Naive thymus-derived CD4-positive, alpha-beta T cell (primary cell): ENCODE data around the gene NRL. TPM values are rescaled to one million over a fixed set of nuclear protein-coding genes. Genes with fewer than 3 reads are reported as not detected.

ENCODE experiments used
- ATAC-seq: fragments of 150-1000 bp; cut with Tn5 transposase; 2 replicates; pipeline ENCODE4 v1.10.0; 2021; ENCODE audit warnings: mild to moderate bottlenecking, moderate library complexity
- CTCF ChIA-PET: fragments of 350-600 bp; sonication (Branson Sonifier 250); formaldehyde crosslinking; loops from one replicate; lab custom pipeline; 2021; ENCODE audit warnings: antibody characterized with exemption; lab: Charles Lee
- POLR2A ChIA-PET: fragments of 350-600 bp; sonication (Branson Sonifier 250); formaldehyde crosslinking; loops from one replicate; lab custom pipeline; 2021; ENCODE audit warnings: antibody characterized with exemption, inconsistent platforms; lab: Charles Lee
- DNase-seq, 9 donors: peaks; one replicate each; pipeline versions ENCODE4 v3.0.0 to v3.0.0-alpha.2; 2020 to 2022; ENCODE audit warnings: mixed read lengths in 1 of 9
- H3K27ac ChIP-seq: one replicate; pipeline ENCODE4 v1.7.0; 2013; ENCODE audit warnings: mild to moderate bottlenecking, low read depth, low read length, moderate library complexity
- H3K27me3 ChIP-seq, 2 donors: one replicate each; pipeline ENCODE4 v1.7.0; 2013; ENCODE audit warnings: low read length in 2 of 2, mild to moderate bottlenecking in 2 of 2, moderate library complexity in 2 of 2; ENCODE audit not compliant: control insufficient read depth in 2 of 2, insufficient read depth in 2 of 2
- H3K36me3 ChIP-seq, 3 experiments: 1 replicate in 2 of 3; 2 replicates in 1 of 3; pipeline ENCODE4 v1.7.0; 2013; ENCODE audit warnings: low read length in 3 of 3, mild to moderate bottlenecking in 3 of 3, moderate library complexity in 1 of 3; ENCODE audit not compliant: insufficient read depth in 3 of 3, control insufficient read depth in 2 of 3
- H3K4me1 ChIP-seq, 2 donors: one replicate each; pipeline ENCODE4 v1.7.0; 2013; ENCODE audit warnings: low read length in 2 of 2, mild to moderate bottlenecking in 2 of 2, moderate library complexity in 1 of 2; ENCODE audit not compliant: control insufficient read depth in 2 of 2, insufficient read depth in 2 of 2
- H3K4me3 ChIP-seq: 2 replicates; pipeline ENCODE4 v1.7.0; 2013; ENCODE audit warnings: mild to moderate bottlenecking, low read length
- H3K9me3 ChIP-seq, 3 experiments: 1 replicate in 2 of 3; 2 replicates in 1 of 3; pipeline ENCODE4 v1.7.0; 2013; ENCODE audit warnings: low read length in 3 of 3; ENCODE audit not compliant: control insufficient read depth in 2 of 3
- H3K27ac Mint-ChIP-seq, 9 donors: one replicate each; pipeline ENCODE4 v1.8.0; 2020 to 2022; ENCODE audit warnings: mixed read lengths in 9 of 9, mild to moderate bottlenecking in 8 of 9, moderate library complexity in 5 of 9, inconsistent platforms in 2 of 9
- H3K27me3 Mint-ChIP-seq, 5 donors: one replicate each; pipeline ENCODE4 v1.8.0; 2021 to 2022; ENCODE audit warnings: mixed read lengths in 5 of 5, mild to moderate bottlenecking in 1 of 5
- H3K36me3 Mint-ChIP-seq, 5 donors: one replicate each; pipeline ENCODE4 v1.8.0; 2020 to 2022; ENCODE audit warnings: mixed read lengths in 5 of 5, mild to moderate bottlenecking in 3 of 5, inconsistent platforms in 1 of 5
- H3K4me1 Mint-ChIP-seq, 7 donors: one replicate each; pipeline ENCODE4 v1.8.0; 2020 to 2022; ENCODE audit warnings: mixed read lengths in 7 of 7, mild to moderate bottlenecking in 3 of 7, inconsistent platforms in 1 of 7
- H3K4me3 Mint-ChIP-seq, 10 donors: one replicate each; pipeline ENCODE4 v1.8.0; 2020 to 2022; ENCODE audit warnings: mild to moderate bottlenecking in 10 of 10, mixed read lengths in 10 of 10, moderate library complexity in 6 of 10, inconsistent platforms in 2 of 10
- H3K9me3 Mint-ChIP-seq, 11 donors: one replicate each; pipeline ENCODE4 v1.8.0; 2020 to 2022; ENCODE audit warnings: mixed read lengths in 11 of 11, mild to moderate bottlenecking in 4 of 11, inconsistent platforms in 1 of 11, moderate library complexity in 1 of 11
- intact Hi-C, 2 donors: fragments of 100-400 bp; cut with micrococcal nuclease; formaldehyde crosslinking; loops; one replicate each; pipeline ENCODE4 v1.15.1; 2023
- polyA plus RNA-seq, 2 donors: library from polyadenylated mRNA; unstranded; fragments of 300-500 nt; fragmentation: Illumina TruSeq; gene quantifications; one replicate each; pipeline ENCODE4 v1.2.3, GENCODE V29; 2021
- total RNA-seq, 6 experiments: library from RNA in 5 of 6; stranded (reverse) in 5 of 6; gene quantifications; 1 replicate in 5 of 6; 2 replicates in 1 of 6; pipeline ENCODE4 v1.2.3 and lab custom pipeline; 2021 to 2026

NRL gene
- total and polyA plus RNA-seq, 7 experiments from 2014 or later, result 2.1 to 4.5 (median 3.7) TPM

- CTCF ChIA-PET, result interaction anchor here (0.7 kb wide), 2 partner anchors 9 to 150 kb away, joined by 3 read pairs; no protein-coding TSS in a partner anchor
- no peak overlapping the region for H3K4me3 ChIP-seq
- POLR2A ChIA-PET, result no interaction called here
- ATAC-seq (no peak), DNase-seq (no peak)
- H3K27ac ChIP-seq, result no peak overlapping the region
- Mint-ChIP-seq H3K9me3 (peaks cover 0 to 4% (median 0%) of the 10 kb centered on the region in 11 donors), H3K27ac (peak overlapping the region in 1 of 9 donors; percentile 15), H3K4me1 (peaks cover 12 to 27% (median 22%) of the 10 kb centered on the region in 7 donors), H3K4me3 (no peak overlapping the region), H3K27me3 (no peaks in the 10 kb centered on the region), H3K36me3 (peaks cover 0 to 7% (median 4%) of the 10 kb centered on the region in 5 donors)
- H3K4me1 ChIP-seq, result peaks cover 0 to 18% of the 10 kb centered on the region in 2 donors
- H3K36me3 ChIP-seq, result peaks cover 0 to 2% (median 0%) of the 10 kb centered on the region in 3 experiments
- H3K27me3 ChIP-seq, result no peaks in the 10 kb centered on the region
- H3K9me3 ChIP-seq, result no peaks in the 10 kb centered on the region
- intact Hi-C loops, result no loop called here
These were observed 14.8 kb upstream of the NRL start for GRCh38 chr14:24129410-24129998.

GRCh38 chr14:24127673-24128072 is 12.9 kb upstream of the NRL start:
- Histone ChIP-seq H3K4me1 (peaks cover 0 to 12% of the 10 kb centered on the region in 2 donors), H3K9me3 (no peaks in the 10 kb centered on the region), H3K36me3 (peaks cover 0 to 20% (median 11%) of the 10 kb centered on the region in 3 experiments), H3K27me3 (no peaks in the 10 kb centered on the region), H3K27ac (no peak overlapping the region), H3K4me3 (no peak overlapping the region)
- ATAC-seq, result no peak
- Mint-ChIP-seq H3K9me3 (peaks cover 0 to 4% (median 0%) of the 10 kb centered on the region in 11 donors), H3K27me3 (no peaks in the 10 kb centered on the region), H3K4me1 (peaks cover 9 to 21% (median 16%) of the 10 kb centered on the region in 7 donors), H3K36me3 (peaks cover 0 to 18% (median 7%) of the 10 kb centered on the region in 5 donors), H3K4me3 (no peak overlapping the region), H3K27ac (peak overlapping the region in 3 of 9 donors; percentile 15 to 36 (median 21))
- DNase-seq, result no peak
- POLR2A ChIA-PET, result interaction anchor here (15.5 kb wide), 1 partner anchor 8 kb away, joined by 298 read pairs; the partner anchor contains the start of genes EMC9, FITM1 and PSME1
- intact Hi-C loops, result loop anchor here in 1 of 2 donors (1.0 kb wide), 1 partner anchor 9 kb away; the partner anchor contains the start of gene PSME1
- CTCF ChIA-PET, result interaction anchor here (0.7 kb wide), 1 partner anchor 19 kb away, joined by 3 read pairs; no protein-coding TSS in a partner anchor

GRCh38 chr14:24126939-24127338 is 12.2 kb upstream of the NRL start:
- intact Hi-C loops, result loop anchor here in 1 of 2 donors (1.0 kb wide), 1 partner anchor 9 kb away; the partner anchor contains the start of gene PSME1
- ChIA-PET POLR2A (interaction anchor here (0.6 to 15.5 kb wide), 4 partner anchors 9 to 28 kb away, joined by 3 to 298 read pairs (median 3); partner anchors contain the start of genes DCAF11, EMC9, FITM1 and NRL), CTCF (no interaction called here)
- H3K27me3 ChIP-seq, result no peaks in the 10 kb centered on the region
- no peak overlapping the region for H3K27ac ChIP-seq
- no peak overlapping the region for H3K4me3 Mint-ChIP-seq
- no peak for ATAC-seq
- H3K36me3 Mint-ChIP-seq, result peaks cover 0 to 21% (median 10%) of the 10 kb centered on the region in 5 donors
- peak overlapping the region in 2 of 9 donors; percentile 21 to 36 for H3K27ac Mint-ChIP-seq
- peaks cover 4 to 14% (median 9%) of the 10 kb centered on the region in 7 donors for H3K4me1 Mint-ChIP-seq
- DNase-seq, result no peak
- no peaks in the 10 kb centered on the region for H3K27me3 Mint-ChIP-seq
- H3K36me3 ChIP-seq, result peaks cover 0 to 28% (median 12%) of the 10 kb centered on the region in 3 experiments
- no peak overlapping the region for H3K4me3 ChIP-seq
- no peaks in the 10 kb centered on the region for H3K9me3 ChIP-seq
- H3K9me3 Mint-ChIP-seq, result peaks cover 0 to 1% (median 0%) of the 10 kb centered on the region in 11 donors
- peaks cover 0 to 5% of the 10 kb centered on the region in 2 donors for H3K4me1 ChIP-seq

- peak; percentile 38 for ATAC-seq
- Mint-ChIP-seq H3K27ac (peak overlapping the region in 7 of 9 donors; percentile 27 to 52 (median 40)), H3K4me3 (no peak overlapping the region), H3K36me3 (peaks cover 5 to 32% (median 26%) of the 10 kb centered on the region in 5 donors), H3K9me3 (peaks cover 0 to 3% (median 0%) of the 10 kb centered on the region in 11 donors), H3K4me1 (peaks cover 0 to 11% (median 5%) of the 10 kb centered on the region in 7 donors), H3K27me3 (no peaks in the 10 kb centered on the region)
- Histone ChIP-seq H3K4me1 (no peaks in the 10 kb centered on the region), H3K36me3 (peaks cover 21 to 55% (median 22%) of the 10 kb centered on the region in 3 experiments), H3K27ac (no peak overlapping the region), H3K27me3 (no peaks in the 10 kb centered on the region), H3K4me3 (no peak overlapping the region), H3K9me3 (no peaks in the 10 kb centered on the region)
- intact Hi-C loops, result no loop called here
- ChIA-PET POLR2A (interaction anchor here (0.9 to 15.5 kb wide), 6 partner anchors 9 to 188 kb away, joined by 3 to 298 read pairs (median 3); partner anchors contain the start of genes DCAF11, EMC9, FITM1 and LTB4R), CTCF (interaction anchor here (1.3 kb wide), 1 partner anchor 37 kb away, joined by 3 read pairs; the partner anchor contains the start of gene IRF9)
- DNase-seq, result no peak
These were observed 9.0 kb upstream of the NRL start for GRCh38 chr14:24123424-24124417.

- Mint-ChIP-seq H3K36me3 (peaks cover 9 to 41% (median 30%) of the 10 kb centered on the region in 5 donors), H3K9me3 (peaks cover 0 to 3% (median 0%) of the 10 kb centered on the region in 11 donors), H3K4me1 (peaks cover 2 to 15% (median 11%) of the 10 kb centered on the region in 7 donors), H3K4me3 (no peak overlapping the region), H3K27me3 (no peaks in the 10 kb centered on the region), H3K27ac (peak overlapping the region in 4 of 9 donors; percentile 20 to 56 (median 46))
- CTCF ChIA-PET, result no interaction called here
- intact Hi-C loops, result no loop called here
- no peak for DNase-seq
- no peaks in the 10 kb centered on the region for H3K27me3 ChIP-seq
- no peak for ATAC-seq
- no peaks in the 10 kb centered on the region for H3K4me1 ChIP-seq
- H3K36me3 ChIP-seq, result peaks cover 21 to 63% (median 30%) of the 10 kb centered on the region in 3 experiments
- POLR2A ChIA-PET, result interaction anchor here (1.3 to 15.5 kb wide), 3 partner anchors 8 to 38 kb away, joined by 3 to 298 read pairs (median 13); partner anchors contain the start of genes DCAF11, EMC9, FITM1 and NRL
- H3K27ac ChIP-seq, result no peak overlapping the region
- no peaks in the 10 kb centered on the region for H3K9me3 ChIP-seq
- H3K4me3 ChIP-seq, result no peak overlapping the region
These were observed 8.1 kb upstream of the NRL start for GRCh38 chr14:24122898-24123297.
